ENCODE measurements around the gene KRT34.

DNA sequence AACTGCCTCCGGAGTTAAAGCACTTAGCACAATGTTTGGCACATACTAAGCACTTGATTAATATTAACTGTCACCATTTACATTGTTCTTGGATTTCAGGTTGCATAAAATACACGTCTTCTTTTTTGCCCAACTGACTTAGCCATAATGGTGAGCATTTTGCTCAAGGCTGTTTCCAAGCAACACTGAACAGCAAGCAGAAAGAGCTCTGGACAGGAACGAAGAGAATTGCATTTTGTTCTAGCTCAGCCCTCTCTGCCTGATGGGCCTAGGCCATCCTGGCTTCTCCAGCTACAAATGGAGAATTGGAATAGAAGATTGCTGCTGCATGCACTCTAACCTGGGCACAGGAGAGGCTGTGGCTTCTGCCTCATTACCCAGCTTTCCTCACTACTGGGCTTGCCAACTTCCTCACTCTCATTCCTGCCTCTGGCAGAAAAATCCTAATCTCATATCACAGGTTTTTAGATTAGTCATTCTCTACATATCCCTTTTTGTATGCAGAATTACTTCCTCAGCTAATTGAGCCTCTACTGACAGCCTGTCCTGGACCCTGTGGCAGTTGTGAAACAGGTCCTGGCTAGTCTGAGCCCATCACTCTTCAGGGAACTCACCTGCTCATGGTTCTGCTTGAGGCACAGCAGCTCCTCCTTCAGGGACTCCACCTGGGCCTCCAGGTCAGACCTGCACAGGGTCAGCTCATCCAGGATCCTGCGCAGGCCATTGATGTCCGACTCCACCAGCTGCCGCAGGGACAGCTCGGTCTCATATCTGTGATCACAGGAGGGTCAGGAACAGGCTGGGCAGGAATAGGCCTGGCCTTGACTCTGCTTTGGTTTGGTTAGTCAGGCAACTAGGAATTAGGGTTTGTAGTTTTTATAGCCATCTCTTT is 34.0 kb downstream of the KRT34 start:
- TF ChIP-seq, protein P1, sequence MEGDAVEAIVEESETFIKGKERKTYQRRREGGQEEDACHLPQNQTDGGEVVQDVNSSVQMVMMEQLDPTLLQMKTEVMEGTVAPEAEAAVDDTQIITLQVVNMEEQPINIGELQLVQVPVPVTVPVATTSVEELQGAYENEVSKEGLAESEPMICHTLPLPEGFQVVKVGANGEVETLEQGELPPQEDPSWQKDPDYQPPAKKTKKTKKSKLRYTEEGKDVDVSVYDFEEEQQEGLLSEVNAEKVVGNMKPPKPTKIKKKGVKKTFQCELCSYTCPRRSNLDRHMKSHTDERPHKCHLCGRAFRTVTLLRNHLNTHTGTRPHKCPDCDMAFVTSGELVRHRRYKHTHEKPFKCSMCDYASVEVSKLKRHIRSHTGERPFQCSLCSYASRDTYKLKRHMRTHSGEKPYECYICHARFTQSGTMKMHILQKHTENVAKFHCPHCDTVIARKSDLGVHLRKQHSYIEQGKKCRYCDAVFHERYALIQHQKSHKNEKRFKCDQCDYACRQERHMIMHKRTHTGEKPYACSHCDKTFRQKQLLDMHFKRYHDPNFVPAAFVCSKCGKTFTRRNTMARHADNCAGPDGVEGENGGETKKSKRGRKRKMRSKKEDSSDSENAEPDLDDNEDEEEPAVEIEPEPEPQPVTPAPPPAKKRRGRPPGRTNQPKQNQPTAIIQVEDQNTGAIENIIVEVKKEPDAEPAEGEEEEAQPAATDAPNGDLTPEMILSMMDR (IDR thresholded peaks at IDR 0.05; ENCODE audit: poor library complexity) = no peak
- no peak for TF ChIP-seq EZH2 (IDR thresholded peaks at IDR 0.05; ENCODE audit: borderline replicate concordance)

All from hepatocyte (in vitro differentiated cells).